HG03521 (cell line): ENCODE data around the gene NDE1.

Experiments used
- ATAC-seq: cut with Tn5 transposase; IDR thresholded peaks from one replicate; pipeline ENCODE4 v1.9.1; 2021; ENCODE audit warnings: mild to moderate bottlenecking, moderate library complexity; ENCODE audit not compliant: unreplicated experiment

NDE1 gene

GRCh38 chr16:15765116-15765515, 115.1 kb downstream of the NDE1 start:
- ATAC-seq = no peak

DNA sequence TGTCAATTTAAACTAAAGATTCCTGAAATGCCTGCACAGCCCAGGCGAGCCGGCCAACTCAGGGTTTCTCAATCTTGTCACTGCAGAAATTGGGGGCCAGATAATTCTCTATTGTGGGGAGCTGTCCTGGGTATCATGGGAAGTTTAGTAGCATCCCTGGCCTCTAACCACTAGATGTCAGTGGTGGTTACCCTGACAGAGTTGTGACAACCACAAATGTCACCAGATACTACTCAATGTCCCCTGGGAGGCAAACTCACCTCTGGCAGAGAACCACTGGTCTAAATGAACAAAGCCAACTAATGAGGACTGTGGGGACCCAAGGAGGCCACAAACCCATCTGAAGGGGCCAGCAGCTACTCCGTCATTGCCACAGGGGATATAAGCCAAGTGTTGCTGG, 115.8 kb downstream of the NDE1 start:
- peak; percentile 64 for ATAC-seq

GRCh38 chr16:15766918-15767317, 116.9 kb downstream of the NDE1 start:
- ATAC-seq = no peak

DNA sequence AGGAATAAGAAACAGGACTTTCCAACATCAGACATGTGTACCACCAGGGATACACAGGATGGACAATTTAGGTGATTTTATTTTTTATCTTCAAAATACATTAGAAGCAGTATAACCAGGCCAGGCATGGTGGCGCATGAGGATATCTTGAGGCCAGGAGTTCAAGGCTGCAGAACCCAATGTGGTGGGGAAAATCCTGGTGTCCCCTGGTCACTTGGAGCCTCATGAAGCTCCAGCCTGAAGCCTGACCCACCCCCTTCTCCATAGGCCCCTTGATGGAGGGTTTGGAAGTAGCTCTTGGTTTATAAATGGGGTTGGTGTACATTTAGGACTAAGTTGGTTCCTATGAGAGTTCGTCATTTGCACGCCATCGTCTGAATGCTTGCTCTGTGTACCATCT, 118.2 kb downstream of the NDE1 start:
- no peak for ATAC-seq

DNA sequence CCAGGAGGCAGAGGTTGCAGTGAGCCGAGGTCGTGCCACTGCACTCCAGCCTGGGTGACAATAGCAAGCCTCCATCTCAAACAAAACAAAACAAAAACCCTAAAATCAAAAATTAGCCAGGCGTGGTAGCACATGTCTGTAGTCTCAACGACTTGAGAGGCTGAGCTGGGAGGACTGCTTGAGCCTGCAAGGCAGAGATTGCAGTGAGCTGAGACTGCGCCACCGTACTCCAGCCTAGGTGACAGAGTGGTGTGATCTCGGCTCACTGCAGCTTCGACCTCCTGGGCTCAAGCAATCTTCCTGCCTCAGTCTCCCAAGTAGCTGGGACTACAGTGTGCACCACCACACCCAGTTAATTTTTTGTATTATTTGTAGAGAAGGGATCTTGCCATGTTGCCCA, 119.2 kb downstream of the NDE1 start:
- ATAC-seq = no peak

GRCh38 chr16:15770107-15770506, 120.1 kb downstream of the NDE1 start:
- no peak for ATAC-seq

DNA sequence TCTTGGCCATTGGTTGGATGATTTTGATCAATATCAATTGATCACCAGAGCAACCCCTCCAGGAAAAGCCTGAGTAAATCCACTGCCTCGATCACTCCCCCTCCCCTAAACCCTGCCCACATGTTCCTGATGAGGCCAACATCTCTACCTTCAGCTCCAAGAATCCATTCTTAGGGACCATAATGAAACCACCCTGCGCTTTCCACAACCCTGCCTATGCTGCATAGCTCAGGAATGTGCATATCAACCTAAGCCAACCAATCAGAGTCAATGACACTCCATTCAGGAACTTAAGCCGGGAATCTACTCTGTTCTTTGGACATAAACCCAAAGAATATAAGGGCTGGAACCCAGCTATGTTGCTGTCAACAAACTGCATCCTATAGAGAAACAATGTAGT, 120.5 kb downstream of the NDE1 start:
- ATAC-seq = no peak

- ATAC-seq = no peak
Measured at GRCh38 chr16:15771694-15772093, 121.6 kb downstream of the NDE1 start.

- ATAC-seq = no peak
Measured at GRCh38 chr16:15772579-15773293, 122.7 kb downstream of the NDE1 start.

GRCh38 chr16:15773968-15774367, 123.9 kb downstream of the NDE1 start:
- ATAC-seq = no peak

GRCh38 chr16:15775209-15775608, 125.2 kb downstream of the NDE1 start:
- no peak for ATAC-seq

DNA sequence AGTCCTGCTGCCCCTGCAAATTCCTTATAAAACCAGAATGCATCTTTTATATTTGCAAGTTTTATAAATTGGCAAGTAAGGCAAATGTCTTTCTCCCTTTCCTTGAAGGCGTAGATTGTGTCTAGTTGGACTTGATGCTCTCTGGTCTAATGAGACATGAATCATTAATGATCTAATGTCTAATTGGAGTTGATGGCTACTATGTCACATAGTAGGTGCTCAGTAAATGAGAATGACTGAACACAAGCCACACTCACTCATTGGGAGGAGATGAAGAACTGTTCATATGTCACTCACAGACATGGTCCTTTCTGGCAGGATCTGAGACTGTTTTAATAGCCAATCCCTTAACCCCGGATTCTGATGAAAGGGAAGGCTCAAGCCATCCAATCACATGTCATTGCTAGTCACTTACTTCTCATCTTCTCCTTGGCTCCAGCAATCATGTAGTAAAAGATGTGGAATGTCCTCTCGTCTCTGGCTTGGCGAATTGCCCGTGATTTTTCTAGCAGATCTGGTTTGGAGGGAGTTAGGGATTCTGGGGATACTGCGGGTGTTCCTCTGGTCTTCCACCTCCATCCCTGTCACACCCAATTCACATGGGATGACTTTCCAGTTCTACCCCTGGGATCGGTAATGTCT, 125.7 kb downstream of the NDE1 start:
- no peak for ATAC-seq
